Chondrocyte (in vitro differentiated cells): ENCODE measurements around the gene ANXA3. TPM values are rescaled to one million over a fixed set of nuclear protein-coding genes. Genes with fewer than 3 reads are reported as not detected.

Experiments used
- DNase-seq: peaks from one replicate; pipeline ENCODE4 v3.0.0; 2021; ENCODE audit warnings: mixed read lengths, low spot score
- H3K27ac Mint-ChIP-seq: one replicate; pipeline ENCODE4 v1.8.0; 2021; ENCODE audit warnings: mild to moderate bottlenecking, moderate library complexity, mixed read lengths; ENCODE audit not compliant: unreplicated experiment
- H3K27me3 Mint-ChIP-seq: 2 replicates; pipeline ENCODE4 v1.8.0; 2021; ENCODE audit warnings: low read depth, mixed read lengths
- H3K36me3 Mint-ChIP-seq: 2 replicates; pipeline ENCODE4 v1.8.0; 2021; ENCODE audit warnings: low read depth, mixed read lengths
- H3K4me1 Mint-ChIP-seq: 2 replicates; pipeline ENCODE4 v1.8.0; 2021; ENCODE audit warnings: low read depth, mild to moderate bottlenecking, mixed read lengths
- H3K4me3 Mint-ChIP-seq: one replicate; pipeline ENCODE4 v1.8.0; 2021; ENCODE audit warnings: mild to moderate bottlenecking, moderate library complexity, mixed read lengths; ENCODE audit not compliant: unreplicated experiment
- H3K9me3 Mint-ChIP-seq: 2 replicates; pipeline ENCODE4 v1.8.0; 2021; ENCODE audit warnings: low read depth, mixed read lengths
- total RNA-seq: library from RNA; stranded (reverse); gene quantifications from 3 replicates; pipeline ENCODE4 v1.2.1, GENCODE V29; 2021
- TF ChIP-seq, protein P1 (sequence below): fragments of 200-600 bp; sonication (generic); IDR thresholded peaks from 2 replicates; pipeline ENCODE4 v1.5.0; 2021; ENCODE audit warnings: antibody characterized with exemption, mild to moderate bottlenecking, moderate library complexity

Gene ANXA3
- total RNA-seq, 1 donor from 2014 or later: 21.9 TPM

- peaks cover 1% of the 10 kb centered on the region for H3K36me3 Mint-ChIP-seq
- peaks cover 28% of the 10 kb centered on the region for H3K4me1 Mint-ChIP-seq
- no peak overlapping the region for H3K27ac Mint-ChIP-seq
- no peak overlapping the region for H3K4me3 Mint-ChIP-seq
- TF ChIP-seq, protein P1, sequence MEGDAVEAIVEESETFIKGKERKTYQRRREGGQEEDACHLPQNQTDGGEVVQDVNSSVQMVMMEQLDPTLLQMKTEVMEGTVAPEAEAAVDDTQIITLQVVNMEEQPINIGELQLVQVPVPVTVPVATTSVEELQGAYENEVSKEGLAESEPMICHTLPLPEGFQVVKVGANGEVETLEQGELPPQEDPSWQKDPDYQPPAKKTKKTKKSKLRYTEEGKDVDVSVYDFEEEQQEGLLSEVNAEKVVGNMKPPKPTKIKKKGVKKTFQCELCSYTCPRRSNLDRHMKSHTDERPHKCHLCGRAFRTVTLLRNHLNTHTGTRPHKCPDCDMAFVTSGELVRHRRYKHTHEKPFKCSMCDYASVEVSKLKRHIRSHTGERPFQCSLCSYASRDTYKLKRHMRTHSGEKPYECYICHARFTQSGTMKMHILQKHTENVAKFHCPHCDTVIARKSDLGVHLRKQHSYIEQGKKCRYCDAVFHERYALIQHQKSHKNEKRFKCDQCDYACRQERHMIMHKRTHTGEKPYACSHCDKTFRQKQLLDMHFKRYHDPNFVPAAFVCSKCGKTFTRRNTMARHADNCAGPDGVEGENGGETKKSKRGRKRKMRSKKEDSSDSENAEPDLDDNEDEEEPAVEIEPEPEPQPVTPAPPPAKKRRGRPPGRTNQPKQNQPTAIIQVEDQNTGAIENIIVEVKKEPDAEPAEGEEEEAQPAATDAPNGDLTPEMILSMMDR: no peak
- H3K27me3 Mint-ChIP-seq: no peaks in the 10 kb centered on the region
- DNase-seq: no peak
- H3K9me3 Mint-ChIP-seq: no peaks in the 10 kb centered on the region
Measured at GRCh38 chr4:78659264-78659663, 107.7 kb downstream of the ANXA3 start.

DNA sequence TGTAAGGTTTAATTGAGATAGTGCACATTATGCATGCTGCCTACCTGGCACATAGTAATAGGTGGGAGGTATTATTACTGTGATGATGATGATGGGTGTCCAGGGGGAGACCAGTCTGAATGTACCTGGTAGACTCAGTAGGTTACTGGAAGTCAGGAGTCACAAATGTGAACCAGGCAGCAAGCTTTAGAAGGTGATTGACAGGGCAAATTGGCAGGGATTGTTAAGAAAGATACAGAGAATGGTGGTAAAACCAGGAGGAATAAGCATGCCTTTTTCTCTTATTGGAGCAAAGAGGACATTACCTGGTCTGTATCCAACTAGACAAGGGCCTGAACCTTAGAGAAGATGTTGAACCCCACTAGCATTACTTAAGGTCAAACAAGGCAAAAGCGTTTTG lies 108.1 kb downstream of the ANXA3 start:
- H3K27ac Mint-ChIP-seq: no peak overlapping the region
- no peaks in the 10 kb centered on the region for H3K9me3 Mint-ChIP-seq
- no peaks in the 10 kb centered on the region for H3K27me3 Mint-ChIP-seq
- TF ChIP-seq, protein P1: no peak
- peaks cover 1% of the 10 kb centered on the region for H3K36me3 Mint-ChIP-seq
- DNase-seq: no peak
- no peak overlapping the region for H3K4me3 Mint-ChIP-seq
- H3K4me1 Mint-ChIP-seq: peaks cover 28% of the 10 kb centered on the region

Other genes starting within 250 kb of the ANXA3 start
- 18.3 to 21.7 TPM (median 20.8 TPM) in 3 replicates for gene BMP2K, start 224.6 kb downstream of the ANXA3 start, total RNA-seq